Neural cell (in vitro differentiated cells): ENCODE data around the gene MS4A8. TPM values are rescaled to one million over a fixed set of nuclear protein-coding genes. Genes with fewer than 3 reads are reported as not detected.
"Not testable (repeated sequence)": the region's sequence is repeated elsewhere in the genome, so short reads cannot be mapped to it uniquely, and the experiment has no call there.

Source experiments
- H2AFZ ChIP-seq: fragments of 200-600, 300-800 bp; sonication (generic), shearing (Covaris generic); 2 replicates; pipeline ENCODE4 v1.6.0; 2014; ENCODE audit warnings: low read depth, mild to moderate bottlenecking, antibody characterized with exemption, low read length, moderate library complexity
- H3F3A ChIP-seq: fragments of 200-600 bp; shearing (Covaris generic); 2 replicates; pipeline ENCODE4 v1.6.1; 2016; ENCODE audit warnings: mild to moderate bottlenecking, moderate library complexity, mixed read lengths, antibody characterized with exemption, low read length; ENCODE audit not compliant: insufficient read depth, poor library complexity, severe bottlenecking
- H3K27ac ChIP-seq: fragments of 200-600, 300-800 bp; sonication (generic), shearing (Covaris generic); 2 replicates; pipeline ENCODE4 v1.5.1; 2014; ENCODE audit warnings: mild to moderate bottlenecking, low read length, moderate library complexity
- H3K27me3 ChIP-seq: fragments of 300-800, 200-600 bp; sonication (generic), shearing (Covaris generic); 2 replicates; pipeline ENCODE4 v1.6.0; 2014; ENCODE audit warnings: mild to moderate bottlenecking, low read depth, low read length, moderate library complexity; ENCODE audit not compliant: insufficient read depth
- H3K36me3 ChIP-seq: fragments of 300-800, 200-600 bp; sonication (generic), shearing (Covaris generic); 2 replicates; pipeline ENCODE4 v1.5.1; 2014; ENCODE audit warnings: mild to moderate bottlenecking, antibody characterized with exemption, low read length, moderate library complexity; ENCODE audit not compliant: insufficient read depth
- H3K4me2 ChIP-seq: fragments of 300-800, 200-600 bp; sonication (generic), shearing (Covaris generic); 2 replicates; pipeline ENCODE4 v1.6.0; 2014; ENCODE audit warnings: mild to moderate bottlenecking, low read length
- H3K4me3 ChIP-seq: fragments of 300-800, 200-600 bp; sonication (generic), shearing (Covaris generic); 2 replicates; pipeline ENCODE4 v1.5.1; 2014; ENCODE audit warnings: mild to moderate bottlenecking, low read length, moderate library complexity
- H3K79me2 ChIP-seq: fragments of 200-600 bp; shearing (Covaris generic); replicated peaks from 2 replicates; pipeline ENCODE4 v1.6.0; 2014; ENCODE audit warnings: mild to moderate bottlenecking, low read length, moderate library complexity; ENCODE audit not compliant: insufficient read depth
- H3K9ac ChIP-seq: fragments of 300-800, 200-600 bp; sonication (generic), shearing (Covaris generic); 2 replicates; pipeline ENCODE4 v1.6.1; 2016; ENCODE audit warnings: mild to moderate bottlenecking, low read length, mixed read lengths
- H3K9me2 ChIP-seq: fragments of 200-600 bp; shearing (Covaris generic); 2 replicates; pipeline ENCODE4 v1.6.1; 2016; ENCODE audit warnings: mild to moderate bottlenecking, low read length, mixed read lengths; ENCODE audit not compliant: insufficient read depth
- H3K9me3 ChIP-seq: fragments of 200-600, 300-800 bp; sonication (generic), shearing (Covaris generic); 2 replicates; pipeline ENCODE4 v1.6.1; 2016; ENCODE audit warnings: mild to moderate bottlenecking, mixed run types, low read length, moderate library complexity, mixed read lengths
- H4K20me1 ChIP-seq: fragments of 200-600 bp; shearing (Covaris generic); 2 replicates; pipeline ENCODE4 v1.6.1; 2016; ENCODE audit warnings: mild to moderate bottlenecking, mixed run types; ENCODE audit not compliant: insufficient read depth
- CTCF ChIP-seq: fragments of 450-650 bp; IDR thresholded peaks from 2 replicates; pipeline ENCODE4 v1.5.1; 2014; ENCODE audit warnings: antibody characterized with exemption, mild to moderate bottlenecking, moderate library complexity; ENCODE audit not compliant: poor library complexity, severe bottlenecking
- EP300 ChIP-seq: fragments of 450-650 bp; conservative IDR thresholded peaks from 2 replicates; pipeline ENCODE4 v1.6.1; 2014; ENCODE audit warnings: antibody characterized with exemption, mild to moderate bottlenecking, moderate library complexity; ENCODE audit not compliant: poor library complexity, severe bottlenecking
- EZH2 ChIP-seq: fragments of 200-600, 300-800 bp; shearing (Covaris generic), sonication (generic); IDR thresholded peaks from 2 replicates; pipeline ENCODE4 v1.6.1; 2014; ENCODE audit warnings: antibody characterized with exemption, low read length, borderline replicate concordance, mild to moderate bottlenecking; ENCODE audit not compliant: insufficient read depth, poor library complexity, severe bottlenecking
- MXI1 ChIP-seq: fragments of 450-650 bp; conservative IDR thresholded peaks from 2 replicates; pipeline ENCODE4 v1.6.1; 2014; ENCODE audit warnings: antibody characterized with exemption, mild to moderate bottlenecking; ENCODE audit not compliant: poor library complexity, severe bottlenecking
- POLR2AphosphoS5 ChIP-seq: IDR thresholded peaks from 2 replicates; pipeline ENCODE4 v1.6.1; 2012
- RAD21 ChIP-seq: fragments of 450-650 bp; conservative IDR thresholded peaks from 2 replicates; pipeline ENCODE4 v1.6.1; 2014; ENCODE audit warnings: antibody characterized with exemption, mild to moderate bottlenecking, moderate library complexity
- REST ChIP-seq: IDR thresholded peaks from 2 replicates; pipeline ENCODE4 v1.6.1; 2012; ENCODE audit warnings: borderline replicate concordance
- SMC3 ChIP-seq: fragments of 450-650 bp; conservative IDR thresholded peaks from 2 replicates; pipeline ENCODE4 v1.6.1; 2014; ENCODE audit warnings: antibody characterized with exemption, mild to moderate bottlenecking, moderate library complexity; ENCODE audit not compliant: poor library complexity
- TAF1 ChIP-seq: IDR thresholded peaks from 2 replicates; pipeline ENCODE4 v1.6.1; 2012; ENCODE audit warnings: low read depth
- polyA plus RNA-seq: library from polyadenylated mRNA; depleted of rRNA; stranded (reverse); fragments of >200 nt; gene quantifications from 2 replicates; pipeline ENCODE4 v1.2.3, GENCODE V29; 2014

MS4A8 gene
- polyA plus RNA-seq, 1 donor from 2014 or later = not detected

GRCh38 chr11:60658409-60658808 lies 41.0 kb upstream of the MS4A8 start:
- Histone ChIP-seq H3K9me3 (no peaks in the 10 kb centered on the region), H3K79me2 (no peaks in the 10 kb centered on the region), H3K9ac (no peak overlapping the region), H3K27ac (no peak overlapping the region), H3F3A (no peaks in the 10 kb centered on the region), H3K27me3 (no peaks in the 10 kb centered on the region), H4K20me1 (no peaks in the 10 kb centered on the region), H3K9me2 (no peaks in the 10 kb centered on the region), H2AFZ (no peak overlapping the region), H3K36me3 (no peaks in the 10 kb centered on the region), H3K4me3 (no peak overlapping the region), H3K4me2 (no peak overlapping the region)
- TF ChIP-seq POLR2AphosphoS5 (no peak), MXI1 (no peak), EZH2 (no peak), SMC3 (no peak), CTCF (no peak), EP300 (no peak), RAD21 (no peak), TAF1 (no peak), REST (no peak)

- no peak overlapping the region for H3K27ac ChIP-seq
- no peaks in the 10 kb centered on the region for H4K20me1 ChIP-seq
- no peaks in the 10 kb centered on the region for H3K79me2 ChIP-seq
- no peak overlapping the region for H2AFZ ChIP-seq
- no peaks in the 10 kb centered on the region for H3K9me2 ChIP-seq
- TF ChIP-seq SMC3 = no peak
- TF ChIP-seq MXI1 = no peak
- TF ChIP-seq EZH2 = no peak
- no peak for TF ChIP-seq CTCF
- TF ChIP-seq RAD21 = no peak
- no peak for TF ChIP-seq TAF1
- no peak for TF ChIP-seq REST
- TF ChIP-seq EP300 = no peak
- TF ChIP-seq POLR2AphosphoS5 = no peak
- peaks cover 4% of the 10 kb centered on the region for H3K9me3 ChIP-seq
- no peak overlapping the region for H3K4me3 ChIP-seq
- H3K36me3 ChIP-seq = no peaks in the 10 kb centered on the region
- H3F3A ChIP-seq = no peaks in the 10 kb centered on the region
- no peak overlapping the region for H3K4me2 ChIP-seq
- H3K9ac ChIP-seq = no peak overlapping the region
- no peaks in the 10 kb centered on the region for H3K27me3 ChIP-seq
These were observed 27.2 kb upstream of the MS4A8 start for GRCh38 chr11:60672255-60672654.

- not testable (repeated sequence) for H3K9me3 ChIP-seq, H2AFZ ChIP-seq, H3K36me3 ChIP-seq, H4K20me1 ChIP-seq, H3F3A ChIP-seq, H3K9me2 ChIP-seq, H3K4me2 ChIP-seq, H3K9ac ChIP-seq, H3K27ac ChIP-seq, H3K79me2 ChIP-seq, H3K4me3 ChIP-seq, H3K27me3 ChIP-seq
These were observed 21.2 kb upstream of the MS4A8 start for GRCh38 chr11:60678231-60678630.
